CD14-positive monocyte (primary cell): Measurements from ENCODE around the gene NIPAL3. TPM values are rescaled to one million over a fixed set of nuclear protein-coding genes. Genes with fewer than 3 reads are reported as not detected.
"Not testable (repeated sequence)": the region's sequence is repeated elsewhere in the genome, so short reads cannot be mapped to it uniquely, and the experiment has no call there.

Experiments
- DNase-seq, 3 donors: peaks; one replicate each; pipeline ENCODE4 v3.0.0-alpha.2; 2011 to 2022
- H2AFZ ChIP-seq: 2 replicates; pipeline ENCODE4 v1.6.0; 2012; ENCODE audit warnings: mild to moderate bottlenecking, low read depth, low read length, inconsistent platforms; ENCODE audit not compliant: insufficient read depth, poor library complexity, severe bottlenecking
- H3K27ac ChIP-seq, 2 donors: 1 replicate in 1 of 2; 2 replicates in 1 of 2; pipeline ENCODE4 v1.5.1; 2012 to 2013; ENCODE audit warnings: low read length in 2 of 2, control low read depth in 1 of 2, inconsistent platforms in 1 of 2, low read depth in 1 of 2, mild to moderate bottlenecking in 1 of 2
- H3K27me3 ChIP-seq, 2 donors: one replicate each; pipeline versions ENCODE4 v1.6.0 to v1.6.1; 2011 to 2013; ENCODE audit warnings: low read length in 2 of 2; ENCODE audit not compliant: control insufficient read depth in 2 of 2, insufficient read depth in 2 of 2
- H3K36me3 ChIP-seq, 2 donors: replicated peaks in 1 of 2; 1 replicate in 1 of 2; 2 replicates in 1 of 2; pipeline versions ENCODE4 v1.5.1 to v1.6.1; 2012 to 2013; ENCODE audit warnings: low read length in 2 of 2, control low read depth in 1 of 2, inconsistent platforms in 1 of 2, mild to moderate bottlenecking in 1 of 2; ENCODE audit not compliant: insufficient read depth in 2 of 2, control insufficient read depth in 1 of 2
- H3K4me1 ChIP-seq, 2 donors: 1 replicate in 1 of 2; 2 replicates in 1 of 2; pipeline versions ENCODE4 v1.5.1 to v1.6.1; 2012 to 2013; ENCODE audit warnings: low read length in 2 of 2, control low read depth in 1 of 2, inconsistent platforms in 1 of 2, mild to moderate bottlenecking in 1 of 2, moderate library complexity in 1 of 2; ENCODE audit not compliant: insufficient read depth in 2 of 2, control insufficient read depth in 1 of 2
- H3K4me2 ChIP-seq: replicated peaks from 2 replicates; pipeline ENCODE3; 2012; ENCODE audit warnings: low read length, moderate library complexity, mild to moderate bottlenecking; ENCODE audit not compliant: poor library complexity, severe bottlenecking; ENCODE audit errors: extremely low read depth
- H3K4me3 ChIP-seq, 3 experiments: fragments of 200-600 bp in 1 of 3; sonication (generic) in 1 of 3; replicated peaks in 1 of 3; 1 replicate in 2 of 3; 2 replicates in 1 of 3; pipeline ENCODE4 v1.5.1; 2011 to 2013; ENCODE audit warnings: low read length in 3 of 3, mild to moderate bottlenecking in 3 of 3, control low read depth in 2 of 3, low read depth in 2 of 3, inconsistent platforms in 1 of 3, moderate library complexity in 1 of 3
- H3K79me2 ChIP-seq: 2 replicates; pipeline ENCODE4 v1.6.0; 2012; ENCODE audit warnings: mild to moderate bottlenecking, control low read depth, inconsistent platforms, low read length, moderate library complexity; ENCODE audit not compliant: insufficient read depth
- H3K9ac ChIP-seq: 2 replicates; pipeline ENCODE4 v1.6.0; 2017; ENCODE audit warnings: low read length, mild to moderate bottlenecking; ENCODE audit not compliant: insufficient read depth, poor library complexity, severe bottlenecking
- H3K9me3 ChIP-seq, 2 donors: replicated peaks in 1 of 2; 1 replicate in 1 of 2; 2 replicates in 1 of 2; pipeline versions ENCODE4 v1.5.1 to v1.6.1; 2012 to 2013; ENCODE audit warnings: low read length in 2 of 2, control low read depth in 1 of 2; ENCODE audit not compliant: control insufficient read depth in 1 of 2, insufficient read depth in 1 of 2
- H4K20me1 ChIP-seq: 2 replicates; pipeline ENCODE4 v1.6.0; 2012; ENCODE audit warnings: mild to moderate bottlenecking, low read length, control low read depth, moderate library complexity; ENCODE audit not compliant: insufficient read depth
- H3K27ac Mint-ChIP-seq, 7 donors: one replicate each; pipeline ENCODE4 v1.8.0; 2020; ENCODE audit warnings: mild to moderate bottlenecking in 7 of 7, mixed read lengths in 7 of 7, moderate library complexity in 6 of 7, inconsistent platforms in 2 of 7
- H3K27me3 Mint-ChIP-seq, 3 donors: one replicate each; pipeline ENCODE4 v1.8.0; 2021 to 2022; ENCODE audit warnings: low read depth in 3 of 3, mild to moderate bottlenecking in 3 of 3, mixed read lengths in 3 of 3, moderate library complexity in 3 of 3, inconsistent platforms in 1 of 3
- H3K36me3 Mint-ChIP-seq, 2 donors: one replicate each; pipeline ENCODE4 v1.8.0; 2020; ENCODE audit warnings: mixed read lengths in 2 of 2, inconsistent platforms in 1 of 2, mild to moderate bottlenecking in 1 of 2
- H3K4me1 Mint-ChIP-seq: one replicate; pipeline ENCODE4 v1.8.0; 2020; ENCODE audit warnings: mild to moderate bottlenecking, mixed read lengths
- H3K4me3 Mint-ChIP-seq, 2 donors: one replicate each; pipeline ENCODE4 v1.8.0; 2020; ENCODE audit warnings: mild to moderate bottlenecking in 2 of 2, mixed read lengths in 2 of 2, moderate library complexity in 1 of 2
- H3K9me3 Mint-ChIP-seq, 7 donors: one replicate each; pipeline ENCODE4 v1.8.0; 2020 to 2022; ENCODE audit warnings: mixed read lengths in 7 of 7, mild to moderate bottlenecking in 6 of 7, moderate library complexity in 6 of 7, inconsistent platforms in 2 of 7
- CTCF ChIP-seq: fragments of 200-600 bp; IDR thresholded peaks from one replicate; pipeline ENCODE4 v1.8.0; 2022; ENCODE audit warnings: antibody characterized with exemption, mild to moderate bottlenecking
- WGBS: methylation state at CpG from one replicate; pipeline ENCODE4 v1.1.5; 2013; ENCODE audit warnings: missing lambda C conversion rate; ENCODE audit not compliant: insufficient coverage; 5-methylcytosine and 5-hydroxymethylcytosine counted together
- intact Hi-C, 2 donors: fragments of 100-400 bp; cut with micrococcal nuclease; formaldehyde crosslinking; loops; one replicate each; pipeline versions ENCODE4 v1.15.0 to v1.15.1; 2023
- polyA plus RNA-seq, 3 donors: library from polyadenylated mRNA; depleted of rRNA in 1 of 3; unstranded in 2 of 3; stranded (reverse) in 1 of 3; fragments of 300-500 nt in 2 of 3; fragments of >200 nt in 1 of 3; fragmentation: Illumina TruSeq in 2 of 3; gene quantifications; 1 replicate in 2 of 3; 2 replicates in 1 of 3; pipeline ENCODE4 v1.2.3, GENCODE V29; 2012 to 2021

Gene NIPAL3
- polyA plus RNA-seq, 3 donors, result 5.9 to 9.6 (median 6.6) TPM

- Histone ChIP-seq H3K4me3 (no peak overlapping the region), H4K20me1 (no peaks in the 10 kb centered on the region), H3K9ac (no peak overlapping the region), H3K9me3 (no peaks in the 10 kb centered on the region), H3K27me3 (no peaks in the 10 kb centered on the region), H3K27ac (no peak overlapping the region), H3K79me2 (no peaks in the 10 kb centered on the region), H3K4me1 (no peaks in the 10 kb centered on the region), H2AFZ (no peak overlapping the region), H3K4me2 (no peak overlapping the region), H3K36me3 (peaks cover 18 to 80% of the 10 kb centered on the region in 2 donors)
- DNase-seq, result no peak
- Mint-ChIP-seq H3K27ac (no peak overlapping the region), H3K4me3 (no peak overlapping the region), H3K36me3 (peaks cover 58 to 66% of the 10 kb centered on the region in 2 donors), H3K9me3 (no peaks in the 10 kb centered on the region), H3K27me3 (peaks cover 0 to 1% (median 0%) of the 10 kb centered on the region in 3 donors), H3K4me1 (no peaks in the 10 kb centered on the region)
- intact Hi-C loops, result no loop called here
- WGBS, result 100% methylated on average over 1 of the region's 2 CpGs
- no peak for TF ChIP-seq CTCF
These were observed 27.6 kb downstream of the NIPAL3 start for GRCh38 chr1:24443241-24443656.

GRCh38 chr1:24446446-24446845 lies 30.8 kb downstream of the NIPAL3 start:
- DNase-seq, H3K4me3 ChIP-seq, H3K27me3 Mint-ChIP-seq, H3K4me2 ChIP-seq, H3K4me1 ChIP-seq, H3K4me1 Mint-ChIP-seq, H4K20me1 ChIP-seq, H3K27ac ChIP-seq, H3K4me3 Mint-ChIP-seq, H2AFZ ChIP-seq, H3K9me3 ChIP-seq, H3K9me3 Mint-ChIP-seq, H3K9ac ChIP-seq, intact Hi-C loops, H3K27me3 ChIP-seq, H3K27ac Mint-ChIP-seq, H3K79me2 ChIP-seq: not testable (repeated sequence)
- WGBS, result no CpG with 5 or more reads among the region's 2 CpGs
- peaks cover 61 to 70% of the 10 kb centered on the region in 2 donors for H3K36me3 Mint-ChIP-seq
- peaks cover 27 to 95% of the 10 kb centered on the region in 2 donors for H3K36me3 ChIP-seq
